ENCODE measurements around the gene SPTBN1. TPM values are rescaled to one million over a fixed set of nuclear protein-coding genes. Genes with fewer than 3 reads are reported as not detected.

The SPTBN1 gene
- total and polyA plus RNA-seq, 2 of the 13 experiments (the other 11 are each of a cell fraction or from before 2014, with no cell fraction given): 123 to 299 TPM

GRCh38 chr2:54618646-54619565 lies 162.8 kb downstream of the SPTBN1 start (continued):
- TF ChIP-seq ZNF512 (CRISPR knock-in tag; IDR thresholded peaks at IDR 0.05): no peak
- TF ChIP-seq FOXM1 (CRISPR knock-in tag; IDR thresholded peaks at IDR 0.05): no peak
- no peak for TF ChIP-seq RBM39 (IDR thresholded peaks at IDR 0.05; ENCODE audit: low read depth, low read length, poor library complexity, severe bottlenecking)
- 0 out of 2 replicates have a peak, but pooled peaks have one; percentile 70 for TF ChIP-seq ZNF318 (CRISPR knock-in tag; IDR thresholded peaks at IDR 0.05)
- TF ChIP-seq ARHGAP35 (CRISPR knock-in tag; IDR thresholded peaks at IDR 0.05; ENCODE audit: borderline replicate concordance): no peak
- TF ChIP-seq CENPT (CRISPR knock-in tag; IDR thresholded peaks at IDR 0.05; ENCODE audit: low read depth): no peak
- no peak for TF ChIP-seq ZNF598 (CRISPR knock-in tag; IDR thresholded peaks at IDR 0.05; ENCODE audit: borderline replicate concordance)
- TF ChIP-seq ATF6 (CRISPR knock-in tag; conservative IDR thresholded peaks at IDR 0.05): no peak
- TF ChIP-seq HNRNPH1 (optimal IDR thresholded peaks at IDR 0.05; ENCODE audit: low read depth, low read length): no peak
- no peak for TF ChIP-seq ZNF773 (CRISPR knock-in tag; IDR thresholded peaks at IDR 0.05; ENCODE audit: borderline replicate concordance)
- TF ChIP-seq ZNF30 (CRISPR knock-in tag; IDR thresholded peaks at IDR 0.05): no peak
- no peak for TF ChIP-seq ZFP82 (CRISPR knock-in tag; IDR thresholded peaks at IDR 0.05; ENCODE audit: borderline replicate concordance)
- TF ChIP-seq ZBTB42 (CRISPR knock-in tag; IDR thresholded peaks at IDR 0.05): 0 out of 2 replicates have a peak, but pooled peaks have one; percentile 43
- TF ChIP-seq RARG (CRISPR knock-in tag; IDR thresholded peaks at IDR 0.05; ENCODE audit: low read depth): no peak
- no peak for TF ChIP-seq MXD4 (CRISPR knock-in tag; IDR thresholded peaks at IDR 0.05)
- no peak for TF ChIP-seq MIER2 (CRISPR knock-in tag; IDR thresholded peaks at IDR 0.05)
- TF ChIP-seq ZNF256 (CRISPR knock-in tag; conservative IDR thresholded peaks at IDR 0.05): 0 out of 2 replicates have a peak, but pooled peaks have one; percentile 9
